ENCODE data around the gene FAM174C.

GRCh38 chr19:1308718-1309117 lies 33.4 kb downstream of the FAM174C start:
- TF ChIP-seq, protein P1, sequence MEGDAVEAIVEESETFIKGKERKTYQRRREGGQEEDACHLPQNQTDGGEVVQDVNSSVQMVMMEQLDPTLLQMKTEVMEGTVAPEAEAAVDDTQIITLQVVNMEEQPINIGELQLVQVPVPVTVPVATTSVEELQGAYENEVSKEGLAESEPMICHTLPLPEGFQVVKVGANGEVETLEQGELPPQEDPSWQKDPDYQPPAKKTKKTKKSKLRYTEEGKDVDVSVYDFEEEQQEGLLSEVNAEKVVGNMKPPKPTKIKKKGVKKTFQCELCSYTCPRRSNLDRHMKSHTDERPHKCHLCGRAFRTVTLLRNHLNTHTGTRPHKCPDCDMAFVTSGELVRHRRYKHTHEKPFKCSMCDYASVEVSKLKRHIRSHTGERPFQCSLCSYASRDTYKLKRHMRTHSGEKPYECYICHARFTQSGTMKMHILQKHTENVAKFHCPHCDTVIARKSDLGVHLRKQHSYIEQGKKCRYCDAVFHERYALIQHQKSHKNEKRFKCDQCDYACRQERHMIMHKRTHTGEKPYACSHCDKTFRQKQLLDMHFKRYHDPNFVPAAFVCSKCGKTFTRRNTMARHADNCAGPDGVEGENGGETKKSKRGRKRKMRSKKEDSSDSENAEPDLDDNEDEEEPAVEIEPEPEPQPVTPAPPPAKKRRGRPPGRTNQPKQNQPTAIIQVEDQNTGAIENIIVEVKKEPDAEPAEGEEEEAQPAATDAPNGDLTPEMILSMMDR (IDR thresholded peaks at IDR 0.05) = no peak
- no peak for TF ChIP-seq POLR2A (IDR thresholded peaks at IDR 0.05)
